ENCODE measurements around the gene AGO3.

DNA sequence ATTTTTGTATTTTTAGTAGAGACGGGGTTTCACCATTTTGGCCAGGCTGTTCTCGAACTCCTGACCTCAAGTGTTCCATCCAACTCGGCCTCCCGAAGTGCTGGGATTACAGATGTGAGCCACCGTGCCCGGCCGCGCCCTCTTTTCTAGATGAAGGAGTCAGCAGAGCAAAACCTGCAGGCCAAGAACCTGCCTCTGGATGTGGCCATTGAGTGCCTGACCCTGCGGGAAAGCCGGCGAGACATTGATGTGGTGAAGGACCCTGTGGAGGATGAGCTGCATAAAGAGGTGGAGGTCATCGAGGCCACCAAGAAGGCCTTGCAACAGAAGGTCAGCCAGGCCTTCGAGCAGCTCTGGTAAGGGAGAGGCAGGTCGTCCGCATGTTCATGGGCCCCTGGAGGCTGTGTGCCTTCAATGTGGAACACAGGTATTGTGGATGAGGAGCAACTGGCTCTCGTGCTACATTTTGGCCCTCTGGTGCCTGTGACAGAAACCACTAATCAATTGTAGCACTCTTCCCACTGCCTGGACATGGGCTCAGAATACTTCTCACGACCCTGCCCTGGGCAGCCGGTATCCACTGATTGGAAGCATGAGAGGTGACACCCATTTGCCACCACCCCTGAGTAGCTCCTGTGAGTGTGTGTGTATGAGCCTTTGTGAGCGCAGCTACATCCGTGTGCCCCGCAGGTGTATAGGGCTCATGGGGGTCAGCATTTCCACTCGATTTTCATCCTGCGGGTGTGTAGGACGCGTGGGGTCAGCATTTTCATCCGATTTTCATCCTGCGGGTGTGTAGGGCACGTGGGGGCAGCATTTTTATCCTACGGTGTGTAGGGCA is 155.0 kb downstream of the AGO3 start:
- TF ChIP-seq, protein P1, sequence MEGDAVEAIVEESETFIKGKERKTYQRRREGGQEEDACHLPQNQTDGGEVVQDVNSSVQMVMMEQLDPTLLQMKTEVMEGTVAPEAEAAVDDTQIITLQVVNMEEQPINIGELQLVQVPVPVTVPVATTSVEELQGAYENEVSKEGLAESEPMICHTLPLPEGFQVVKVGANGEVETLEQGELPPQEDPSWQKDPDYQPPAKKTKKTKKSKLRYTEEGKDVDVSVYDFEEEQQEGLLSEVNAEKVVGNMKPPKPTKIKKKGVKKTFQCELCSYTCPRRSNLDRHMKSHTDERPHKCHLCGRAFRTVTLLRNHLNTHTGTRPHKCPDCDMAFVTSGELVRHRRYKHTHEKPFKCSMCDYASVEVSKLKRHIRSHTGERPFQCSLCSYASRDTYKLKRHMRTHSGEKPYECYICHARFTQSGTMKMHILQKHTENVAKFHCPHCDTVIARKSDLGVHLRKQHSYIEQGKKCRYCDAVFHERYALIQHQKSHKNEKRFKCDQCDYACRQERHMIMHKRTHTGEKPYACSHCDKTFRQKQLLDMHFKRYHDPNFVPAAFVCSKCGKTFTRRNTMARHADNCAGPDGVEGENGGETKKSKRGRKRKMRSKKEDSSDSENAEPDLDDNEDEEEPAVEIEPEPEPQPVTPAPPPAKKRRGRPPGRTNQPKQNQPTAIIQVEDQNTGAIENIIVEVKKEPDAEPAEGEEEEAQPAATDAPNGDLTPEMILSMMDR (IDR thresholded peaks at IDR 0.05) = no peak
- TF ChIP-seq POLR2AphosphoS5 (IDR thresholded peaks at IDR 0.05) (no peak), POLR2A (IDR thresholded peaks at IDR 0.05) (no peak), EP300 (IDR thresholded peaks at IDR 0.05) (no peak)
